Cerebellar cortex (tissue), 1 donor: ENCODE measurements around the gene TOPBP1.
"Not testable (repeated sequence)": the region's sequence is repeated elsewhere in the genome, so short reads cannot be mapped to it uniquely, and the experiment has no call there.

Source experiments
- DNase-seq: peaks from one replicate; pipeline ENCODE4 v3.0.0-alpha.2; 2015; ENCODE audit warnings: low spot score

The TOPBP1 gene

DNA sequence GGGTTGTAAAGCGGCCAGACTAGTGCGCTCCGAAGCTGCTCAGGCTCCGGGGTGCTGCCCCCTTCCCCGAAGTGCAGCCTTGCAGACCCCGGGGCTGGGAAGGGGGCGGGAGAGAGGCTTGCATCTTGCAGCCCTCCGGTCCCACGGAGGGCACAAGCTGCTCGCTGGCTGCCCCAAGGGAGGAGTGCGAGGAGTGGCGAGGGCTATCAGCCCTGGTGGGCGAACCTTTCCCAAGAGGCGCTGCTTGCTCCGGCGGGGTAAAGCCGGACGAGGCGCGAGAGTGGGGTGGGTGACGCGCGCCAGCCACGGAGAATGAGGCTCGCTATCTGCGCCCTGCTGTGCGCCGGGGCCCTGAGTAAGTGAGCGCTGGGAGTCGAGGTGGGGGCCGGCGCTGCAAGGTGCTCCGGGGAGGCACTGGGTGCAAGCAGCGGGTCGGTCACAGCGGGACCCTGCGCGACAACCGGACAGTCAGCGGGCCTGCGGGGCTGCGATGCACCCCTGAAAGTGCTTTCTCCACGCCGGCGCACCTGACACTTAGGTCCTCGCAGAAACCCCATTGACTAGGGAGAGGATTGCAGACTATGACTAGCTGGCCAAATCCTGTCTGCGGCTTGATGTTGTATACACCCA lies 12.7 kb upstream of the TOPBP1 start:
- no peak for DNase-seq

DNA sequence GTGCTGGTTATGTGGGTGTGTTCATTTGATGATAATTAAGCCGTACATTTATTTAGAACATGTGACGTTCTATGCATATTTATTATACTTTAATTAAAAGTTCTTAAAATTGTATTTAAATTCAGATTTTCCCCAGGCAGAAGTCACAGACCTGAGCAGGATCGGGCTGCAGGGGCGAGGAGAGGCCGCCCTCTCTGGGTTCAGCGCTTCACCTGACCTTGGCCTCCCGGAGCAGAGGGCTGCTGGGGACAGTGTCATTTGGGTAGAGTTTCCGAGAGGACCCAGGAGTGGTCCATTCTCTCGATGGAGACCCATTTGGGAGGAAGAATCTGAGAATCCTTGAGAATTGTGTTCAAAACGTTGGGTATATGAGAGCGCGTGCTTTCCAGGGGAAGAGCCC lies 12.0 kb upstream of the TOPBP1 start:
- no peak for DNase-seq

DNA sequence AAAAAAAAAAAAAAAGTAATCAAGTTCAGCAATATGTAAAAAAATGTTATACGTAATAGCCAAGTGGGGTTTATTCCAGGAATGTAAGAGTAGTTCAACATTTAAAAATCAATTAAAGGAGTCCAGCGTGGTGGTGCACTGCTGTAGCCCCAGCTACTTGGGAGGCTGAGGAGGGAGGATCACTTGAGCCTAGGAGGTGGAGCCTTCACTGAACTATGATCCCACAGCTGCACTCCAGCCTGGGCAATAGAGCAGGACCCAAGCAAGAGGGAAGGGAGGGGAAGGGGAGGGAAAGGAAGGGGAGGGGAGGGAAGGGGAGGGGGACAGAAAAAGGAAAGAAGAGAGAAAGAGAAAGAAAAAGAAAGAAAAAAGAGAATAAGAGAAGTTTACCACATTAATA lies 10.7 kb upstream of the TOPBP1 start:
- DNase-seq: no peak

DNA sequence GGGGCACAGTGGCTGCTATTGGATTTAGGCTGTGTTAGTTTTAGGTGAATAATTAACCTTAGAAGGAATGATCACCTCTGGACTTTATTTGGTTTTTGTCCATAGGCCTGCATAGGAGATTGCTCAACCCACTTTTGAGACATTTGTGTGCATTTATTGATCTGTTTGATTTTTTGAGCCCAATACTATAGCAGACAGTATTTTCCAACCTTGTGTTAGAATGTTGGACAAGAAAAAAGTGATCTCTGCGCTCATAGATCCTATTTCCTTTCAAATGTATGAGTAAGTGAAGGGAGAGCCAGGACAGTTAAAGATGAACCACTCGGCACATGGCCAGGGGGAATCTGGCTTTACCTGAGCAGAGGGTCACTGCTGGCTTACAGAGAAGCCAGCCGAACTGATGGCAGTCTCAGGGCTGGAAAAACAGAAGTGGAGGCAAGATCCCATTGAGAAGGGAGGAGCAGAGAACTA lies 8.8 kb upstream of the TOPBP1 start:
- DNase-seq: no peak

DNA sequence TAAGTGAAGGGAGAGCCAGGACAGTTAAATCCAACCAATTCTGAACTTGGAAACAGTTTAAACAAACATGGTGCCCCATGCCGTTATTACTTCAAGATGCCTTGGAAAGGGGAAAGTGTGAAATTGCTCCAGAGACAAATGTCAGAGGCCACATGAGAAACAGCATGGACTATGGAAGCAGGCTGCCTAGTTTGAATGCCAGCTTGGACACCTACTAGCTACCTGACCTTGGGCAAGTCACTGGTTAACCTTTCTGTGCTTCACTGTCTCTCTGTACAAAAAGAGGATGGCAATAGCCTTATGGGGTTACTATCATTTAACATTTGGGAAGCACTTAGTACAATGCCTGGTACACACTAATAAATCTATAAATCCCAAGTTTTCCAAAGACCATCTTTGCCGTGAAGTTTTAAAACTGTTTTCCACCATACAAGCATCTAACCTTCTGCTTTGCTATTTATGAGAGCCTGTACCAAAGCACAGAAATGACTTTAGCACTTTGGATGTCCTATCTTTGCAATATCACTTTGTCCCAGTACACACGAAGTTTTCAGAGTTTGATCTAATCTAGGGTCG lies 8.3 kb upstream of the TOPBP1 start:
- no peak for DNase-seq

DNA sequence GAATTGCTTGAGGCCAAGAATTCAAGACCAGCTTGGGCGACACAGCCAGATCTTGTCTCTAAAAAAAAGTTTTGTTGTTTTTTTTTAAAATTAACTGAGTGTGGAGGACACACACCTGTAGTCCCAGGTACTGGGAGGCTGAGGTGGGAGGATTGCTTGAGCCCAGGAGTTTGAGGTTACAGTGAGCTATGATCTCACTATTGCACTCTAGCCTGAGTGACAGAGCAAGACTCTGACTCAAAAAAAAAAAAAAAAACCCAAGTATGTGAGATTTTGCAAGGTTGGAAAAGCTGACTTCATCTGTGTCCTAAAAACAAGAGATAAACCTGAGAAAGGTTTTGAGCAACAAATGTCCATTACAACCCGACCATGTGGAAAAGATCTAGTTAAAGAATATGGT lies 5.4 kb upstream of the TOPBP1 start:
- DNase-seq: no peak

DNA sequence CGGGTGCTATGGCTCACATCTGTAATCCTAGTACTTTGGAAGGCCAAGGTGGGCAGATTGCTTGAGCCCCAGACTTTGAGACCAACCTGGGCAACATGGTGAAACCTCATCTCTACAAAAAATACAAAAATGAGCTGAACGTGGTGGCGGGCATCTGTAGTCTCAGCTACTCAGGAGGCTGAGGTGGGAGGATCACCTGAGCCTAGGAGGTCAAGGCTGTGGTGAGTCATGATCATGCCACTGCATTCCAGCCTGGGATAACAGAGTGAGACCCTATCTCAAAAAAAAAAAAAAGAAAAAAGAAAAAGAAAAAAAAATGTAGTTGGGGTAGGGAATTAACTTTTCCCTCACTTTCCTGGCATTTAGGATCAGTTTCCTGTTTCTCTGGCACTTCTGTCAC lies 3.4 kb upstream of the TOPBP1 start:
- not testable (repeated sequence) for DNase-seq

- DNase-seq: peak; percentile 57
These were observed 2.0 kb upstream of the TOPBP1 start for GRCh38 chr3:133663569-133664313.

DNA sequence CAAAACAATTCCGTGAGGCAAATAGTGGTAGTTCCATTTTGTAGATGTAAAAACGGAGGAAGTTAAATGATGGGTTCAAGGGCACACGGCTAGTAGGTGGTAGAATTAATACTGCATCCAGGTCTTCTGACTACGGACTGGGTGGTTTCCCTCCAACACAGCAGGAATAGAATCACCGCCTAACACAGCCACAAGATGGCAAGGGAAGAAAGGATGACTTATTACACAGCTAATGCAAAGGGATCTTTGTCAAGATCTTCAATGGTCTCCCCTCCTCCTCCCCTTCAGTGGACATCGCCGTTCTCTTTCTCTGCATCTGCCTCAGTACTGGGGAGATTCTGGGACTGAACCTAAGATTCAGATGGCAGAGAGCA lies 524 bp upstream of the TOPBP1 start:
- peak; percentile 68 for DNase-seq

GRCh38 chr3:133659806-133660205 lies 1.9 kb downstream of the TOPBP1 start:
- no peak for DNase-seq

- DNase-seq: no peak
These were observed 5.8 kb downstream of the TOPBP1 start for GRCh38 chr3:133655731-133656515.

DNA sequence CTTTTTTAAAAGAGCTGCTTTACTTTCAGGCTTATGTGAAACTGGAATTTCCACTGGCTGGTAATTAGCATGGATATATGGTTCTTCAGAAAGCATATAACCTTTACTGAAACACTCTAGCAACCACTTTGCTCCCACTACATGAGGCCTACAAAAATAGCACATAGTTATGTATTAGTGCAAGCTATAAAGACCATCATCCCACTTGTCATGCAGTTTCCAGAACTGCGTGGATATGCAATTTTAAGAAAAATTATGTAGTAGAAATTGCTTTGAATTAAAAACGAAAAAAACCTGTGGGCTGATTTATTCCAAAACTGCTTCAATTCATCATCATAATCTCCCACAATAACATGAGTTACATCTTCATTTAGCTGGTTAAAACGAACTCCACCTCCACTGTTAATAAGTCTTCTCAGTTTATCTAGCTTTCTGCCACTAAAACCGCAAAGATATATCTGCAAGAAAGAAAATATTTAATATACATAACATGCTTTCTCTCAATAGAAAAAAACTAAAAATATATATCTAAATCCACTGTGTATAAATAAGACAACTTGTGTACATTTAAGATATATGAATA lies 12.2 kb downstream of the TOPBP1 start:
- no peak for DNase-seq

DNA sequence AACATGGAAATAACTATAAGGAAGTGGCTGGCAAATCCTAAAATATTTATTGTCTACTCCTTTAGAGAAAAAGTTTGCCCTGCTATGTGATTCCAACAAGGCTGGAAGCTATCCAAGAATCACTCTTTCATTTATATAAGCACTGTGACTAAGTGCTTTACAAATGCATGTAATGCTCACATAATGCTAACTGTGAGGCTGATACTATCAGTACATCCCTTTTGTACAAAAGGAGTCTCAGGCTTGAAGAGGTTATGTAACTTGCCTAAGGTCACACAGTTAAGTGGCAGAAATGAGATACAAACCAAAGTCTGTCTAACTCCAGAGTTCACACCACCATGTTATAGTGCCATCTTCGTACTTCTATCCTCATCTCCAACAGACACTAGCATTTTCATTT lies 17.0 kb downstream of the TOPBP1 start:
- no peak for DNase-seq

- no peak for DNase-seq
These were observed 18.1 kb downstream of the TOPBP1 start for GRCh38 chr3:133643611-133644010.

GRCh38 chr3:133641254-133641653 lies 20.5 kb downstream of the TOPBP1 start:
- DNase-seq: no peak

DNA sequence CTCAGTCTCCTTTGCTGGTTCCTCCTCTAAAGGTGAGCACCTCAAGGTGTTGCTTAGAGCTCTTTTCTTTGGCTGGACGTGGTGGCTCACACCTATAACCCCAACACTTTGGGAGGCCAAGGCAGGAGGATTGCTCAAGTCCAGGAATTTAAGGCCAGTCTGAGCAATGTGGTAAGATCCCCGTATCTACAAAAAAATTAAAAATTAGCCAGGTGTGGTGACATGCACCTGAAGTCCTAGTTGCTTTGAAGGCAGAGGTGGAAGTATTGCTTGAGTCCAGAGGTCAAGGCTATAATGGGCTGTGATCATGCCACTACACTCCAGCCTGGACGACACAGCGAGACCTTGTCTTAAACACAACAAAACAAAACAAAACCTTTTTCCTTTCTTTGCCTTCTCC lies 28.3 kb downstream of the TOPBP1 start:
- DNase-seq: no peak

DNA sequence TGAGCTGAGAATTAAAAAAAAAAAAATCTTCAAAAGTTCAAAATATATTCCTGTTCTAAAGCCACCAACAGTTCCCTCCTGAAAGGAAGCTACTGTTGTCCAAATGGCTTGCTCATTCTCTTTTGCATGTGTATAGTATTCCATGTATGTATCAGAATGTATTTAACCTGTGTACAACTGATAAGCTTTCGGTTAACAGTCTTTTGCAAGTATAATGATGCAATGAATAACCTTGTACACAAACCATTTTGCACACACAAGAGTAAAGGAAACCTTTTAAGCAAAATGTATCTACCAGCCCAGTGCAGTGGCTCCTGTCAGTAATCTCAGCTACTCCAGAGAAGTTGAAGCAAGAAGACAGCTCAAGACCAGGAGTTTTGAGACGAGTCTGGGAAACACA lies 32.6 kb downstream of the TOPBP1 start:
- no peak for DNase-seq

GRCh38 chr3:133627789-133628188 lies 34.0 kb downstream of the TOPBP1 start:
- no peak for DNase-seq

DNA sequence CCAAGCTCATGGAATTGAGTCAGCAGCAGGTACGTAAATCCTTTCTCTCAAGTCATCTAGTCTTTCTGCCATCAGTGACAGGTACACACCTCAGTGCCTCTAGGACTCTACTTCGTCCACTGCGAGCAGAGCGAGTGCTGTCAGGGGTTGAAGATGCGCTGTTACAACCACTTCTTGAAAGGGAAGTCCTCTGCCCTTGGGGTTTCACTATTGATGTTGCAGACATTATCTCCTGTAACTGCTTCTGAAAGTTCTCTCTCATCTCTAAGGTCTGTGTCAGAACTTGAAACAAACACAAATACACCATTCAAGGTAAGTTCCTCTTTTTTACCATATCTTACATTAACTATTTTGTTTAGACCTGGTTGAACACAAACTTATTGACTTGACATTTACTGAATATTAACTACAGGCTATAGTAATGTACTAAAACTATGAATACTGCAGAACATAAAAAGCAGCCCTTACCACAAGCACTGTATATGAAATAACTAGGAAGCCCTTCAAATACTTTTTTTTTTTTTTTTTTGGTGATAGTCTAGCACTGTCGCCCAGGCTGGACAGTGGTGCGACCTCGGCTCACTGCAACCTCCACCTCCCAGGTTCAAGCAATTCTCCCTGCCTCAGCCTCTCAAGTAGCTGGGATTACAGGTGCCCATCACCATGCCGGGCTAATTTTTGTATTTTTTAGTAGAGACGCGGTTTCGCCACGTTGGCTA lies 41.5 kb downstream of the TOPBP1 start:
- no peak for DNase-seq

DNA sequence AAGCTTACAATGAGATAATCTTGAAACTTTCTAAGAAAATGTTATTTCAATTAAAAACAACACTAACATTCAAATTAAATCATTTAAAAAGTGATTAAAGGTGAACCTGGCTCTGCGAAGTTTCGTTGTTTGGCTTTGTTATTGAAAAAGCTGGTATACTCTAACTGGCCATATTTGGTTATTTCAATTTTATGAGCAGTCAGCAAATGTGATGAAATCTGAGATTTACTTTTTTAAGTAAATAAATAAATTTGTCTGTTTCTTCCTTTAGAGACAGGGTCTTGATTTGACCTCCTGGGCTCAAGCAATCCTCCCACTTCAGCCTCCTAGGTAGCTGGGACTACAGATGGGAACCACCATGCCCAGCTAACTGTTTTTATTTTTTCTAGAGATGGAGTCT lies 50.2 kb downstream of the TOPBP1 start:
- no peak for DNase-seq

DNA sequence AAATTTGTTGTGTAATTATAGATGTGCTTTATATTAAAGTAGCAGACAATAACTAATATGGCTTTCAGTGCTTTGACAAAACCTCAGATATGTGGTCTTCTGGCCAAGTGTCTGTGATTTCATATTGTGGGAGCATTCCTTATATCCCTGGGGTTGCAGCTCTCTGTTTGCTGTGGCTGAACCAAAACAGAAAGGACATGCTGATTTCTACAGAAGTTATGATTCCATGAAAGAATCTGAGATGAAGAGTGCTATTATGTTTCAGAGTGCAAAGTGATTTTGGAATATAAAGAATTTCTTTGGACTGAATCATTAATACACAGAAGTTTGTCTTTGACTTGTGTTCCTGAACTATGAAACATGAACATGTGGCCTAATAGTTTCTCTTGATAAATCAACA lies 51.7 kb downstream of the TOPBP1 start:
- DNase-seq: no peak

GRCh38 chr3:133608388-133608787 lies 53.4 kb downstream of the TOPBP1 start:
- DNase-seq: no peak
